HG03439 (cell line): ENCODE data around the gene TLE5.

Experiments used
- ATAC-seq: cut with Tn5 transposase; IDR thresholded peaks from one replicate; pipeline ENCODE4 v1.9.1; 2021; ENCODE audit warnings: mild to moderate bottlenecking, moderate library complexity; ENCODE audit not compliant: unreplicated experiment

The TLE5 gene

GRCh38 chr19:3003046-3003445 lies 59.2 kb downstream of the TLE5 start:
- no peak for ATAC-seq
